ENCODE results near the gene ETDB. TPM values are rescaled to one million over a fixed set of nuclear protein-coding genes. Genes with fewer than 3 reads are reported as not detected.
"Not testable (repeated sequence)": the region's sequence is repeated elsewhere in the genome, so short reads cannot be mapped to it uniquely, and the experiment has no call there.

Gene ETDB
- total and polyA plus RNA-seq, 2 of the 13 experiments (the other 11 are each of a cell fraction or from before 2014, with no cell fraction given): not detected

- H2AFZ ChIP-seq (ENCODE audit: low read length); H3K79me2 ChIP-seq (ENCODE audit: insufficient read depth, low read length); H3K36me3 ChIP-seq (replicated peaks in 1 of 2; ENCODE audit: control insufficient read depth in 1 of 2, insufficient read depth in 2 of 2, low read length in 2 of 2); CTCF ChIA-PET (ENCODE audit: low intra/inter-chr PET ratio, low total read pairs); in situ Hi-C loops (cut with HindIII; ENCODE audit: extremely low pct_ligation_motif_present, low pct_unique_long_range_greater_than_20kb); ATAC-seq; H3K9ac ChIP-seq (ENCODE audit: insufficient read depth, low read depth, low read length); H3K4me1 ChIP-seq (ENCODE audit: insufficient read depth, low read length); H3K27me3 ChIP-seq (ENCODE audit: control insufficient read depth in 1 of 2, insufficient read depth in 2 of 2, low read length in 2 of 2); H3K4me3 ChIP-seq (replicated peaks in 1 of 3; ENCODE audit: insufficient read depth in 1 of 3, low read depth in 2 of 3, low read length in 3 of 3); BruUV-seq (replicated peaks); intact Hi-C loops (cut with micrococcal nuclease; ENCODE audit: unreplicated experiment); H3K4me2 ChIP-seq (ENCODE audit: low read depth, low read length); H3K27ac ChIP-seq (ENCODE audit: extremely low read length, insufficient read depth, low read length); H4K20me1 ChIP-seq (ENCODE audit: insufficient read depth, low read length); H3K9me3 ChIP-seq (ENCODE audit: low read length); DNase-seq (ENCODE audit: low spot score); POLR2A ChIA-PET: not testable (repeated sequence)
- WGBS (ENCODE audit: low lambda C conversion rate): no CpG with 5 or more reads among the region's 2 CpGs
- FAIRE-seq: peak; percentile 47
Measured at GRCh38 chrX:135116064-135116463, 4.3 kb downstream of the ETDB start.

GRCh38 chrX:135114392-135114791, 5.9 kb downstream of the ETDB start:
- ChIA-PET CTCF (ENCODE audit: low intra/inter-chr PET ratio, low total read pairs) (no interaction called here), POLR2A (no interaction called here)
- Histone ChIP-seq H3K9me3 (ENCODE audit: low read length) (no peaks in the 10 kb centered on the region), H3K4me1 (ENCODE audit: insufficient read depth, low read length) (no peaks in the 10 kb centered on the region), H3K27me3 (ENCODE audit: control insufficient read depth in 1 of 2, insufficient read depth in 2 of 2, low read length in 2 of 2) (no peaks in the 10 kb centered on the region), H3K79me2 (ENCODE audit: insufficient read depth, low read length) (no peaks in the 10 kb centered on the region), H4K20me1 (ENCODE audit: insufficient read depth, low read length) (no peaks in the 10 kb centered on the region), H3K4me2 (ENCODE audit: low read depth, low read length) (no peak overlapping the region), H3K4me3 (replicated peaks in 1 of 3; ENCODE audit: insufficient read depth in 1 of 3, low read depth in 2 of 3, low read length in 3 of 3) (no peak overlapping the region), H3K36me3 (replicated peaks in 1 of 2; ENCODE audit: control insufficient read depth in 1 of 2, insufficient read depth in 2 of 2, low read length in 2 of 2) (no peaks in the 10 kb centered on the region), H3K27ac (ENCODE audit: extremely low read length, insufficient read depth, low read length) (no peak overlapping the region), H2AFZ (ENCODE audit: low read length) (no peak overlapping the region), H3K9ac (ENCODE audit: insufficient read depth, low read depth, low read length) (no peak overlapping the region)
- no peak for TF ChIP-seq SMC3 (IDR thresholded peaks at IDR 0.05; ENCODE audit: low read length)
- no peak for TF ChIP-seq ZNF235 (CRISPR knock-in tag; IDR thresholded peaks at IDR 0.05; ENCODE audit: borderline replicate concordance)
- no peak for TF ChIP-seq ZBTB8A (CRISPR knock-in tag; IDR thresholded peaks at IDR 0.05; ENCODE audit: borderline replicate concordance, low read depth)
- no peak for TF ChIP-seq ZNF784 (CRISPR knock-in tag; IDR thresholded peaks at IDR 0.05; ENCODE audit: borderline replicate concordance)
- TF ChIP-seq KLF11 (CRISPR knock-in tag; IDR thresholded peaks at IDR 0.05): no peak
- no peak for TF ChIP-seq DNMT1 (CRISPR knock-in tag; IDR thresholded peaks at IDR 0.05)
- no peak for TF ChIP-seq ZNF205 (CRISPR knock-in tag; IDR thresholded peaks at IDR 0.05)
- no peak for TF ChIP-seq ZKSCAN1 (IDR thresholded peaks at IDR 0.05; ENCODE audit: low read length)
- no peak for TF ChIP-seq ZNF589 (CRISPR knock-in tag; conservative IDR thresholded peaks at IDR 0.05)
- TF ChIP-seq TAF15 (IDR thresholded peaks at IDR 0.05; ENCODE audit: low read depth, low read length, poor library complexity, severe bottlenecking): no peak
- TF ChIP-seq ZNF768 (CRISPR knock-in tag; IDR thresholded peaks at IDR 0.05): no peak
- no peak for TF ChIP-seq RCOR2 (CRISPR knock-in tag; IDR thresholded peaks at IDR 0.05)
- no peak for TF ChIP-seq NFKB2 (CRISPR knock-in tag; IDR thresholded peaks at IDR 0.05; ENCODE audit: borderline replicate concordance)
- no peak for TF ChIP-seq ZNF350 (CRISPR knock-in tag; IDR thresholded peaks at IDR 0.05; ENCODE audit: borderline replicate concordance, low read depth)
- TF ChIP-seq ZSCAN25 (CRISPR knock-in tag; IDR thresholded peaks at IDR 0.05): no peak
- TF ChIP-seq TSC22D2 (CRISPR knock-in tag; IDR thresholded peaks at IDR 0.05; ENCODE audit: borderline replicate concordance): no peak
- TF ChIP-seq ZNF75D (CRISPR knock-in tag; IDR thresholded peaks at IDR 0.05; ENCODE audit: borderline replicate concordance): no peak
- TF ChIP-seq GTF3A (CRISPR knock-in tag; conservative IDR thresholded peaks at IDR 0.05): no peak
- TF ChIP-seq CTCF (CRISPR knock-in tag; IDR thresholded peaks at IDR 0.05): no peak
- no peak for DNase-seq (ENCODE audit: low spot score)
- BruUV-seq (replicated peaks): no TSS peak
- intact Hi-C loops (cut with micrococcal nuclease; ENCODE audit: unreplicated experiment) (no loop called here), in situ Hi-C loops (cut with HindIII; ENCODE audit: extremely low pct_ligation_motif_present, low pct_unique_long_range_greater_than_20kb) (no loop called here)
- WGBS (ENCODE audit: low lambda C conversion rate): 54% methylated on average over 2 of the region's 2 CpGs
- no peak for ATAC-seq
- FAIRE-seq: no peak
